Measurements from ENCODE around the gene AZU1. TPM values are rescaled to one million over a fixed set of nuclear protein-coding genes. Genes with fewer than 3 reads are reported as not detected.

Gene AZU1
- total RNA-seq, 4 donors from 2014 or later = 0.42 TPM; not detected in 3

DNA sequence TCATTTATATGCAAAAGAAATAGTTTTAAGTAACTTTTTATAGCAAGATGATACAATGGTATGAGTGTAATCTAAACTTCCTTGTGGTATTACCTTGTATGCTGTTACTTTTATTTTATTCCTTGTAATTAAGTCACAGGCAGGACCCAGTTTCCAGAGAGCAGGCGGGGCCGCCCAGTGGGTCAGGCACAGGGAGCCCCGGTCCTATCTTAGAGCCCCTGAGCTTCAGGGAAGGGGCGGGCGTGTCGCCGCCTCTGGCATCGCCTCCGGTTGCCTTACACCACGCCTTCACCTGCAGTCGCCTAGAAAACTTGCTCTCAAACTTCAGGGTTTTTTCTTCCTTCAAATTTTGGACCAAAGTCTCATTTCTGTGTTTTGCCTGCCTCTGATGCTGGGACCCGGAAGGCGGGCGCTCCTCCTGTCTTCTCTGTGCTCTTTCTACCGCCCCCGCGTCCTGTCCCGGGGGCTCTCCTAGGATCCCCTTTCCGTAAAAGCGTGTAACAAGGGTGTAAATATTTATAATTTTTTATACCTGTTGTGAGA is 16.1 kb upstream of the AZU1 start:
- H3K27ac ChIP-seq = no peak overlapping the region
- 90 to 91% methylated on average over 20 of the region's 20 CpGs for WGBS, 2 donors
- TF ChIP-seq POLR2A (IDR thresholded peaks at IDR 0.05) = no peak
- TF ChIP-seq EP300 (IDR thresholded peaks at IDR 0.05) = no peak
- TF ChIP-seq CTCF (IDR thresholded peaks at IDR 0.05) = no peak
- DNase-seq (ENCODE audit: low spot score in 2 of 2) = no peak
- no peaks in the 10 kb centered on the region for H3K4me1 ChIP-seq
- H3K9me3 ChIP-seq = no peaks in the 10 kb centered on the region
- no peaks in the 10 kb centered on the region for H3K27me3 ChIP-seq
- H3K4me3 ChIP-seq = no peak overlapping the region
- peaks cover 4 to 97% (median 46%) of the 10 kb centered on the region in 3 donors for H3K36me3 ChIP-seq

GRCh38 chr19:812049-812746 is 15.4 kb upstream of the AZU1 start:
- no peaks in the 10 kb centered on the region for H3K27me3 ChIP-seq
- TF ChIP-seq POLR2A (IDR thresholded peaks at IDR 0.05) = no peak
- no peak for TF ChIP-seq EP300 (IDR thresholded peaks at IDR 0.05)
- no peak for TF ChIP-seq CTCF (IDR thresholded peaks at IDR 0.05)
- H3K4me3 ChIP-seq = no peak overlapping the region
- WGBS, 2 donors = 89 to 90% methylated on average over 58 to 70 of the region's 80 CpGs
- peaks cover 4 to 90% (median 40%) of the 10 kb centered on the region in 3 donors for H3K36me3 ChIP-seq
- no peak for DNase-seq (ENCODE audit: low spot score in 2 of 2)
- no peak overlapping the region for H3K27ac ChIP-seq
- no peaks in the 10 kb centered on the region for H3K9me3 ChIP-seq
- H3K4me1 ChIP-seq = no peaks in the 10 kb centered on the region

DNA sequence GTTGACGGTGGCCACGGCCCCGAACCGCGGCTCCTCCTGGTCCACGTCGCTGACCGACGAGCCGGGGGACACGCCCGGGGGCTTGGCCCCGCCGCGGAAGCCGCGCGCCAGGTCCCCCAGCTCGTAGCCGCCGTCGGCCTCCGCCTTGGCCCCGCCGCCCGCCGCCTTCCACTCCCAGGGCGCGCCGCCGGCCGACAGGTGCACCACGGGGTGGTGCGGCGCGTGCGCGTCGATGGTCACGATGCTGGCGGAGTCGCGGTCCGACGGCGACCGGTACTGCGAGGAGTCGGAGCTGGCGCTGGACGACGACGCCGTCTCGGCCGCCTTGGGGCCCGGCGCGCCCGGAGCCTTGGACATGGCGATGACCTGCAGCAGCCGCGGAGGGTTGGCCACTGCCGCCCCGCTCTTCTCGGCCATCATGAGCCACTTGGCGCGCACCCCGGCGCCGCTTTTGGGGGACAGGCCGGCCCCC is 14.9 kb upstream of the AZU1 start:
- Histone ChIP-seq H3K4me3 (no peak overlapping the region), H3K9me3 (no peaks in the 10 kb centered on the region), H3K27me3 (no peaks in the 10 kb centered on the region), H3K36me3 (peaks cover 0 to 84% (median 37%) of the 10 kb centered on the region in 3 donors), H3K4me1 (no peaks in the 10 kb centered on the region), H3K27ac (no peak overlapping the region)
- TF ChIP-seq POLR2A (IDR thresholded peaks at IDR 0.05) = no peak
- no peak for TF ChIP-seq CTCF (IDR thresholded peaks at IDR 0.05)
- no peak for TF ChIP-seq EP300 (IDR thresholded peaks at IDR 0.05)
- WGBS, 2 donors = 91 to 93% methylated on average over 63 of the region's 72 CpGs
- no peak for DNase-seq (ENCODE audit: low spot score in 2 of 2)

- peaks cover 0 to 77% (median 32%) of the 10 kb centered on the region in 3 donors for H3K36me3 ChIP-seq
- H3K4me3 ChIP-seq = no peak overlapping the region
- no peaks in the 10 kb centered on the region for H3K9me3 ChIP-seq
- no peaks in the 10 kb centered on the region for H3K4me1 ChIP-seq
- no peak for DNase-seq (ENCODE audit: low spot score in 2 of 2)
- 94 to 95% methylated on average over 38 to 77 of the region's 87 CpGs for WGBS, 2 donors
- no peaks in the 10 kb centered on the region for H3K27me3 ChIP-seq
- no peak for TF ChIP-seq POLR2A (IDR thresholded peaks at IDR 0.05)
- no peak for TF ChIP-seq CTCF (IDR thresholded peaks at IDR 0.05)
- TF ChIP-seq EP300 (IDR thresholded peaks at IDR 0.05) = no peak
- H3K27ac ChIP-seq = no peak overlapping the region
Observed at GRCh38 chr19:813219-814151, 14.2 kb upstream of the AZU1 start.
